Measurements from ENCODE around the gene PRSS3.
"Not testable (repeated sequence)": the region's sequence is repeated elsewhere in the genome, so short reads cannot be mapped to it uniquely, and the experiment has no call there.

Gene PRSS3

DNA sequence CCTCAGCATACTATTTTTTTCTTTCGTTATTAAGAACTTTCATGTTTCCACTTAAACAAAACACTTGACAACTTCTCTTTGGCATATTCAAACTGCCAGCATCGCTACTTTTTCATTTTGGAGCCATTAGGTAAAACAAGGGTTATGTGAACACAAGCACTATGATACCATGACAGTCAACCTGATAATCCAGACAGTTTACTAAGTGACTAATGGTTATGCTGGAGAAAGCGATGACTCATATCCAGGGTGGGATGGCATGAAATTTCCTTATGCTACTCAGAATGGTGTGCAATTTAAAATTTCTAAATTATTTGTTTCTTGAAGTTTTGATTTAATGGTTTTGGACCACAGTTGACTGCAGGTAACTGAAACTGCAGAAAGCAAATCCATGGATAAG, 29.9 kb upstream of the PRSS3 start:
- FAIRE-seq: no peak
- TF ChIP-seq PAX5 (IDR thresholded peaks at IDR 0.05; ENCODE audit: insufficient read depth, low read length, severe bottlenecking): no peak
- TF ChIP-seq POLR2AphosphoS5 (IDR thresholded peaks at IDR 0.05; ENCODE audit: low read depth, low read length): no peak
- no peak for TF ChIP-seq TAF1 (IDR thresholded peaks at IDR 0.05; ENCODE audit: low read depth, low read length)
- no peak for TF ChIP-seq POLR2A (IDR thresholded peaks at IDR 0.05; ENCODE audit: low read depth, low read length)
- no peak for TF ChIP-seq SPI1 (IDR thresholded peaks at IDR 0.05; ENCODE audit: low read depth, low read length)
- TF ChIP-seq POU2F2 (IDR thresholded peaks at IDR 0.05; ENCODE audit: low read depth, low read length): no peak
- no peak for DNase-seq (ENCODE audit: insufficient read length, low spot score)

DNA sequence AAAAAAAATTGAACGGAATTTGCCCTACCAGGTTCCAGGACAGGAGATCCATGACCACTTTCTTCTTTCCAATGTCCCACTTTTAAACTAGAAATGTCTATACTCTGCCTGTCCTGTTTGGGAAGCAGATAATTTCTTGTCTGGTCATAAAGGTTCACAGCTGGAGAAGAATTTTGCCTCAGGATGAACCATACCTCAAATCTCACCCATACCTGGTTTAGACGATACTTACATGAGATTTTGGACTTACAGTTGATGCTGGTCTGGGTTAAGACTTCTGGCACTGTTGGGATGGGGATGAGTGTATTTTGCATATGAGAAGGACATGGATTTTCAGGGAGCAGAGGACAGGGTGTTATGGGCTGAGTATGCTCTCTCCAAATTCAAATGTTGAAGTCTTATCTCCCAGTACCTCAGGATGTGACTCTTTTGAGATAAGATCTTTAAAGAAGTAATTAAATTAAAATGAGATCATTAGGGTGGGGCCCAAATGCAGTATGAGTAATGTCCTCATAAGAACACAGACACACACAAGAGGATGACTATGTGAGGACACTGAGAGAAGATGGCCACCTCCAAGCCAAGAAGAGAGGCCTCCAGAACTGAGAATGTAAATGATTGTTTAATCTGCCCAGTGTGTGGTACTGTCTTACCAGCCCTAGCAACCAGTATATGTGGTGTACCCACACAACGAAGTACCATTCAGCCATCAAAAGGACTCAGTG, 25.0 kb upstream of the PRSS3 start:
- not testable (repeated sequence) for FAIRE-seq; DNase-seq (ENCODE audit: insufficient read length, low spot score)

DNA sequence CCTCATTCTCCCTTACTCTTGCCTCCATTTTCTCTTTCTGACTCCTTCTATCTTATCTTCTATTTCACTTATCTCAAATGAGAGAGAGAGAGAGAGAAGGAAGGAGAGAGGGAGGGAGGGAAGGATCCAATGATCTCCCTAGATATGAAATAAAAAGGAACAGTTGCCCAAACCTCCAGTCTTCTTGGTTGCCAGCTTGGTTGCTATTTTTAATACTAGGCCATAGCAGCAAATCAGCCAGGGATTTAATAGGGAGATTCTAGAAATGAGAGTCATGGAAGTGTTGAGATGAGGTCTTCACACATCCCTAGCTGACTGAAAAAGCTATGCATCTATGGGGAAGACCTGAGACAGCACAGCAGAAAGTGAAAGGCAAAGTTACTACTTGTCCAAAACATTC, 22.2 kb upstream of the PRSS3 start:
- DNase-seq (ENCODE audit: insufficient read length, low spot score); FAIRE-seq: not testable (repeated sequence)

DNA sequence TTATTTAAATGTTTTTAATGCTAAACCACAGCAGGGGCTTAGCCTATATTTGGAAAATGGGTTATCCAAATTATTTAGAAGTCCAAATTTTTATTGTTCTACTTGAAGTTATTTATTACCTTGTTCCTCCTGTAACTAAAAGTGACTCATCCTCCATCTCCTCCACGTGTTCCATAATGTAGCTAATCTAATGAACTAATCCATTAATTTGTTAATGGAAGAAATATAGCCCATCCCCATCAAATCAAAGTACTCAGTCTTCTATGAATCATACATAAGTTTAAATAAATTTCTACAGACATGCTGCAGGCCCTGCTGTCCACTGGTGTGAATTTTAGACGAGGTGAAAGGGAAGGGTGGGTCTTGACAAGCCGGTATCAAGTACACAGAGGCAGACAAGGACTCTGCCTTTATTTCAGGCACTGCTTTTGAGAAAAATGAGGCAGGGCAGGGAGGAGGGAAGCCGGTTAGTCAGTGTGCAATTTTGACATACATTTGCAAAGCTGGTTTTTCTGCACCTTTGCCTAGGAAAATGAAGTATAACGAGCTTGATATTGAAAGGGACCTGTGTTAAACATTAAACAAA, 21.2 kb upstream of the PRSS3 start:
- not testable (repeated sequence) for FAIRE-seq; DNase-seq (ENCODE audit: insufficient read length, low spot score)

DNA sequence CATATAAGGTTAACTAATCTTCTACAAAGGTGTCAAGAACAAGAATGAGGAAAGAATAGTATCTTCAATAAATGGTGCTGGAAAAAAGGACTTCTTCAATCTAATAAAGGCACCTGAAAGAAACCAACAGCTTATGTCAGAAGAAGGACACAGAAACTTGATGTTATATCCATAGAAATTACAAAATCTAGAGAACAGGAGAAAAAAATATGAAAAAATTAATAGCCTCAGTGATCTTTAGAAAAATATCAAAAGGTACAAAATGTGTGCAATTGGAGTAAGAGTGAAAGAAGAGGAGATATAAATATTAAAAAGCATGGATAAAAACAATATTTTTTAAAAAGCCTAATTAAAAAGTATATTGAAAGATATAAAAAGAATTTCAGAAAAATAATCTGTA, 18.8 kb upstream of the PRSS3 start:
- no peak for TF ChIP-seq SPI1 (IDR thresholded peaks at IDR 0.05; ENCODE audit: low read depth, low read length)
- TF ChIP-seq TAF1 (IDR thresholded peaks at IDR 0.05; ENCODE audit: low read depth, low read length): no peak
- TF ChIP-seq POU2F2 (IDR thresholded peaks at IDR 0.05; ENCODE audit: low read depth, low read length): no peak
- TF ChIP-seq POLR2A (IDR thresholded peaks at IDR 0.05; ENCODE audit: low read depth, low read length): no peak
- TF ChIP-seq POLR2AphosphoS5 (IDR thresholded peaks at IDR 0.05; ENCODE audit: low read depth, low read length): no peak
- TF ChIP-seq PAX5 (IDR thresholded peaks at IDR 0.05; ENCODE audit: insufficient read depth, low read length, severe bottlenecking): no peak
- no peak for DNase-seq (ENCODE audit: insufficient read length, low spot score)
- FAIRE-seq: no peak

DNA sequence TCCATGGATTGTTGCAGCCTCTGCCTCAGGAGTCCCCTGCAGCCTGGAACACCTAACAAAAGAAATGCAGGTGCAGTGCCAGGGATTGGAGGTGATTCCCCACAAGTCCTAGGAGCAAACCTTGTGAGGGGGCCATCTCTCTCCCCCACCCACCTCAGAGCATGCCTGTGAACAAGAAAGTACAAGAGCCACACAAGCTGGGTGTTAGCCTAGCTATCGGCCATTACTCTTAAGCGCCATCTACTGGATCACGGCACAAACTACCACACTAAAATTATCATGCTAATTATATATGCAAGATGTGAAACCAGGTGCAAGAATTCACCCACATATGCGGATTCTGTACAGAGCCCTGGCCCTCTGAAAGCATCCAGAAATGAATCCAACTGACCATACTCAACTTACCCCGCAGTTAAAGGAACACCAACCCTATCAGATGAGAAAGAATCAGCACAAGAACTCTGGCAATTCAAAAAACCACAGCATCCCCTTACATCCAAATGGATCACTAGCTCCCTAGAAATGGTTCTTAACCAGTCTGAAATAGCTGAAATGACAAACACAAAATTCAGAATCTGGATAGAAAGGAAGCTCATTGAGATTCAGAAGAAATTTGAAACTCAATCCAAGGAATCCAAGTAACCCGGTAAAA, 16.5 kb upstream of the PRSS3 start:
- DNase-seq (ENCODE audit: insufficient read length, low spot score) (peak; percentile 39), FAIRE-seq (peak; percentile 87)
- no peak for TF ChIP-seq SPI1 (IDR thresholded peaks at IDR 0.05; ENCODE audit: low read depth, low read length)
- TF ChIP-seq PAX5 (IDR thresholded peaks at IDR 0.05; ENCODE audit: insufficient read depth, low read length, severe bottlenecking): no peak
- TF ChIP-seq POLR2AphosphoS5 (IDR thresholded peaks at IDR 0.05; ENCODE audit: low read depth, low read length): no peak
- TF ChIP-seq TAF1 (IDR thresholded peaks at IDR 0.05; ENCODE audit: low read depth, low read length): no peak
- TF ChIP-seq POLR2A (IDR thresholded peaks at IDR 0.05; ENCODE audit: low read depth, low read length): no peak
- TF ChIP-seq POU2F2 (IDR thresholded peaks at IDR 0.05; ENCODE audit: low read depth, low read length): no peak

DNA sequence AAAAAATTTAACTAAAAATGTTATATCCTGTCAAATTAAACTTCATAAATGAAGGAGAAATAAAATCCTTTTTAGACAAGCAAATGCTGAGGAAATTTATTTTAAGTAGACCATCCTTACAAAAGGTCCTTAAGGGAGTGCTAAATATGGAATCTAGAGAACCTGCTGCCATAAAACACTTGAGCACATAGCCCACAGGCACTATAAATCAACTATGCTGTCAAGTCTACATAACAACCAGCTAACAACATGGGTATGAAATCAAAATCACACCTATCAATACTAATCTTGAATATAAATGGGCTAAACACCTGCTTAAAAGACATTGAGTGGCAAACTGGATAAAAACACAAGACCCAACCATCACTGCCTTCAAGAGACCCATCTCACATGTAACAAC, 15.1 kb upstream of the PRSS3 start:
- DNase-seq (ENCODE audit: insufficient read length, low spot score) (no peak), FAIRE-seq (no peak)
- TF ChIP-seq POLR2A (IDR thresholded peaks at IDR 0.05; ENCODE audit: low read depth, low read length) (no peak), TAF1 (IDR thresholded peaks at IDR 0.05; ENCODE audit: low read depth, low read length) (no peak), POLR2AphosphoS5 (IDR thresholded peaks at IDR 0.05; ENCODE audit: low read depth, low read length) (no peak), SPI1 (IDR thresholded peaks at IDR 0.05; ENCODE audit: low read depth, low read length) (no peak), PAX5 (IDR thresholded peaks at IDR 0.05; ENCODE audit: insufficient read depth, low read length, severe bottlenecking) (no peak), POU2F2 (IDR thresholded peaks at IDR 0.05; ENCODE audit: low read depth, low read length) (no peak)

DNA sequence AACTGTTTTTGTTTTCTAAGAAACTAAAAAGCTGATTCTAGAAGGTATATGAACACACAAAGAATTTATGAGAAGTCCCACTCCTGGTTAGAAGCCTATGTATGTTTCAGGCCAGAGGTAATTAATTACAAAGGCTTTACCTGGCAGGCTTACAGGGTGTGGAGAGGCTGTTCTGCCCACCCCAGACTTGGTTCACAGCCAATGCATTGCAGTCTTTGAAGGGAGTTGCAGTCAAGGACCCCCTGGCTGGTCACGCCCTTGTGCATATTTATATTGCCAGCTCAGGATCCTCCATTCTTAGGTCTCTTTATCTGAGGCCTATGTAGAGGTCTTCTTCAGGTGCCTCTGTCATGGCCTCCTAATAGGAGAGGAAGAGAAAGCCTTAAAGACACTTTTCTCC, 13.6 kb upstream of the PRSS3 start:
- no peak for FAIRE-seq
- TF ChIP-seq PAX5 (IDR thresholded peaks at IDR 0.05; ENCODE audit: insufficient read depth, low read length, severe bottlenecking) (no peak), TAF1 (IDR thresholded peaks at IDR 0.05; ENCODE audit: low read depth, low read length) (no peak), POU2F2 (IDR thresholded peaks at IDR 0.05; ENCODE audit: low read depth, low read length) (no peak), POLR2AphosphoS5 (IDR thresholded peaks at IDR 0.05; ENCODE audit: low read depth, low read length) (no peak), SPI1 (IDR thresholded peaks at IDR 0.05; ENCODE audit: low read depth, low read length) (no peak), POLR2A (IDR thresholded peaks at IDR 0.05; ENCODE audit: low read depth, low read length) (no peak)
- no peak for DNase-seq (ENCODE audit: insufficient read length, low spot score)

DNA sequence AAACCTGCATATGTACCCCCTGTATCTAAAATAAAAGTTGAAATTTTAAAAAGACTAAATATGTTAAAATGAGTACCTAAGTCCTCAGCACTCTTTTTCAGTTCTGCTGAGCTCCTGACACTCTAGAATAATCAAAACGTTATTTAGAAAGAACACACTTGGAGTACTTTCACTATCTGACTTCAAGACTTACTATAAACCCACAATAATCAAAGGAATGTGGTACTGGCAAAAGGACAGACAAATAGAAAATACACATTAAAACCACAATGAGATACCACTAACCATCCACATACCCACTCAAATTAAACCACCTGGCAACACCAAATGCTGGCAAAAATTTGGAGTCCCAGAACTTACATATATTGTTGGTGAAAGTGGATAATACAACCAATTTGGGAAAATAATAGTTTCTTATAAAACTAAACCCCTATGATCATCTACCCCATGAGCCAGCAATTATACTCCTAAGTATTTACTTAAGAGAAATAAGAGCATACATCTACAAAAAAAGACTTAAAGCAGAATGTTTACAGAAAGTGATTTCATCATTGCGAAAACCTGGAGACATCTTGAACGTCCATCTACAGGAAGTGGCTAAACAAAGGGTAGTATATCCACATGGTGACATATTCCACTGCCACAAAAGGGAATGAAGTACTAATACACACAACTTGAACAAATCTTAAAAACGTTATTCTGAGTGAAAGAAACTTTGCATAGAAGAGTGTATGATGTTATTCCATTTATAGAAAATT, 12.8 kb upstream of the PRSS3 start:
- FAIRE-seq (no peak), DNase-seq (ENCODE audit: insufficient read length, low spot score) (no peak)
- TF ChIP-seq TAF1 (IDR thresholded peaks at IDR 0.05; ENCODE audit: low read depth, low read length): no peak
- TF ChIP-seq POLR2A (IDR thresholded peaks at IDR 0.05; ENCODE audit: low read depth, low read length): no peak
- TF ChIP-seq POU2F2 (IDR thresholded peaks at IDR 0.05; ENCODE audit: low read depth, low read length): no peak
- no peak for TF ChIP-seq POLR2AphosphoS5 (IDR thresholded peaks at IDR 0.05; ENCODE audit: low read depth, low read length)
- TF ChIP-seq PAX5 (IDR thresholded peaks at IDR 0.05; ENCODE audit: insufficient read depth, low read length, severe bottlenecking): no peak
- TF ChIP-seq SPI1 (IDR thresholded peaks at IDR 0.05; ENCODE audit: low read depth, low read length): no peak

DNA sequence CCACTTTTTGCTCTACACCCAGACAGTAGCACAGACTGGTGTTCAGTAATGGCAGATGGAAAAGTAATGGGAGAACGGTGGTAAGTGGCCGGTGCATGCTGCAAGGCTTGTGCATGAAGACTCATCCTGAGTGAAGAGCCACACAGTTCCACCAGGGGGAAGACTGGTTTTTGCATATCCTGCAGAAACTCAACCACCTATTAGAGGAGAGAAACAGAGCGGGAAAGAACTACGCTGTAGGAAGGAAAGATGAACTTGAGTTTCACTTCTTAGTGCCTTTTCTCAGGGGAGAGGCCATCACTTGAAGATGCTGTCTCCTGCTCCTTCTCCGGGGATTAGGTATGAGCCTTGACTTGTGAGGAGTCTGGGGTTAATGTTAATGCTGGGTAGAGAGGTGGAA, 9.4 kb upstream of the PRSS3 start:
- TF ChIP-seq TAF1 (IDR thresholded peaks at IDR 0.05; ENCODE audit: low read depth, low read length) (no peak), SPI1 (IDR thresholded peaks at IDR 0.05; ENCODE audit: low read depth, low read length) (no peak), POU2F2 (IDR thresholded peaks at IDR 0.05; ENCODE audit: low read depth, low read length) (no peak), POLR2AphosphoS5 (IDR thresholded peaks at IDR 0.05; ENCODE audit: low read depth, low read length) (no peak), POLR2A (IDR thresholded peaks at IDR 0.05; ENCODE audit: low read depth, low read length) (no peak), PAX5 (IDR thresholded peaks at IDR 0.05; ENCODE audit: insufficient read depth, low read length, severe bottlenecking) (no peak)
- peak; percentile 51 for FAIRE-seq
- no peak for DNase-seq (ENCODE audit: insufficient read length, low spot score)

Measured in GM12891 (cell line).